GM18511 (cell line): ENCODE data around the gene PRMT7.
A peak's percentile ranks its signal among the peaks of the same experiment; 100 is the strongest.

Experiments
- ATAC-seq: cut with Tn5 transposase; IDR thresholded peaks from one replicate; pipeline ENCODE4 v1.9.1; 2021; ENCODE audit warnings: mild to moderate bottlenecking, moderate library complexity; ENCODE audit not compliant: unreplicated experiment

PRMT7 gene

DNA sequence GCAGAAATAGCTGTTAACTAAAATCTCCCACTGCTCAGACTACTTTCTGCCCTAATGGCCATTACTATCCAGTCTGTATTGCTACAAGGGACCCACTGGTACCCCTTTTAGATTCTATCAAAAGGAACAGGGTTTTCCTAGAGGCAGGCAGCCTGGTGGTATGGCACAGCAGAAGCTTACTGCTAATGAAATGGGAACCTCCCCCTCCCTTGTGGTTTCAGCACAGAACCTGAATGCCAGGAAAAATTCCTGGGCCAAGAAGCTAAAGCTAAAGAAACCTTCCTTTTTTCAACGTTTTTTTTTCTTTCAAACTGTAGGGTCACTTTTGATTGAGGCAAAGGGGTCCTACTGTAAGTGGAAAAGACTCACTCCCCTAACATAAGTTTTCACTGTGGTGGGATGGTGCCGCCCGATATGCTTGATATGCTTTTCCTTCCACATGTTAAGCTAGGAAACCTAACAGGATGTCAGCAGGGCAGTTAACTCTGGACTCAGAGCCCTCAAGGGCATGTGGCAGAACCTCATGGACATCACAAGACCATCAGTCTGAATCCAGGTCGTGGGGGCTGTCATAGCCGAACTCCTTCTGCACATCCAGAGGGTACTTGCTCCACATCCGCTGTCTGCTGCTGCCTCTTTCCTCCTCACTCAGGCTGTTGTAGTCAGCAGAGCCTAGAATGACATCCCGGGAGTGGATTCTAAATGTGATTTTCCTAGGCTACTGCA lies 9.9 kb upstream of the PRMT7 start:
- ATAC-seq: no peak

DNA sequence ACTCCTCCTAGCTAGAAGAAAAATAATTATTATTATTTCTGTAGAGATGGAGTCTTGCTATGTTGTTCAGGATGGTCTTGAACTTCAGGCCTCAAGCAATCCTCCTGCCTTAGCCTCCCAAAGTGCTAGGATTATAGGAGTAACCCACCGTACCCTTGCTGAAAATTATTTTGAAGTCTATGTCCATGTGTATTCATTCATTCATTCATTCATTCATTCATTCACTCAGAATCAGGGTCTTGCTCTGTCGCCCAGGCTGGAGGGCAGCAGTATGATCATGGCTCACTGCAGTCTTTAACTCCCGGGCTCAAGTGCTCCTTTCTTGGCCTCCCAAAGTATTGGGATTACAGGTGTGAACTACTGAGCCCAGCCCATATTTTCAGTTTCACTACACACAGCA lies 4.2 kb upstream of the PRMT7 start:
- ATAC-seq: no peak

DNA sequence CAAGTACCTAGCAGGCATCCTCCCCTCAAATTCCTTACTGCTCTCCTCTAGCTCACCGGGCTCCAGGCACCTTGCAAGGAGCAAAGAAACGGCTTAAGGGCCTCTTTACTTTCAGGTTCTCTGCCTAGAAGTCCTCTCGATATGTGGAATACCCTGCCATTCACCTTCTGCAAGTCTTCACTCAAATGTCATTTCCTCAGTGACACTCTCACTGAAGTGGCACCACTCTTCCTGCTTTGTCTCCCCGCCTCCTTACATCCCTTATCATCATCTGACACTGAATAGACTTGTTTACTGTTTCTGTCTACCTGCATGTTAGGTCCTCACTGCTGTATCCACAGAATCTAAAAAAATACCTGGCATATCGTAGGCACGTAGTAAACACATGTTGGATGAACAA lies 1.0 kb upstream of the PRMT7 start:
- ATAC-seq: no peak

DNA sequence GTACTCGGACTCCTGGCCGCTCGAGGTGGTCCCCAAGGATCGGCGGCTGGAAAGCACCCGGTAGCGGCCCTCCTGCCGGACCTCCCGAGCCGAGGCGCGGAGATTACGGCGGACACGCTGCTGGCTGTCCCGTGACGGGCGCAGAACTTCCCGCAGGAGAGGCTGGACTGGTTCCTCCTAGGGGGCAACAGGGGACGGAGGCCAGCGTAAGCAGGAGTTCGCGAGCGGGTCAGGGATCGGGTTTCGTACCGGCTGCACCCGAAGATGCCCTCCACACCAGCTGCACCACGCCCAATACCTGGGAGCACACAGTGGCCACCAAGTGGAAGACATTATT lies 414 bp upstream of the PRMT7 start:
- peak; percentile 3 for ATAC-seq

DNA sequence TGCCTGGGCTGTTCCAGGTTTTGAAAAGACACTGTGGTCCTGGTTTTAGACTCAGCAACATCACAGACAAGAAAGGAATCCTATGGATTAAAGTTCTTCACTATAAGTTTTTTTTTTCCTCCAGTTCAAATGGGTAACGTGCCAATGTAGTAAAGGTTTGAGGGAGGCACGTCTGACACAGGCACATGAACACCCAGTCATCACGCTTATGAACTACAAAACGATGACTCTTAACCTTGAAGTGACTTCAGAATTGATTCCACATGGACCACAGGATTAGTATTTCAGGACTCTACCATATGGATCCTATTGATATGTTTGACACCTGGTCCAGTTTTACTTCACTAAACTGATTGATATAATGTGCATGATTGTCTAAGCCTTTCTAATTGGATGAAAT lies 2.3 kb downstream of the PRMT7 start:
- no peak for ATAC-seq

DNA sequence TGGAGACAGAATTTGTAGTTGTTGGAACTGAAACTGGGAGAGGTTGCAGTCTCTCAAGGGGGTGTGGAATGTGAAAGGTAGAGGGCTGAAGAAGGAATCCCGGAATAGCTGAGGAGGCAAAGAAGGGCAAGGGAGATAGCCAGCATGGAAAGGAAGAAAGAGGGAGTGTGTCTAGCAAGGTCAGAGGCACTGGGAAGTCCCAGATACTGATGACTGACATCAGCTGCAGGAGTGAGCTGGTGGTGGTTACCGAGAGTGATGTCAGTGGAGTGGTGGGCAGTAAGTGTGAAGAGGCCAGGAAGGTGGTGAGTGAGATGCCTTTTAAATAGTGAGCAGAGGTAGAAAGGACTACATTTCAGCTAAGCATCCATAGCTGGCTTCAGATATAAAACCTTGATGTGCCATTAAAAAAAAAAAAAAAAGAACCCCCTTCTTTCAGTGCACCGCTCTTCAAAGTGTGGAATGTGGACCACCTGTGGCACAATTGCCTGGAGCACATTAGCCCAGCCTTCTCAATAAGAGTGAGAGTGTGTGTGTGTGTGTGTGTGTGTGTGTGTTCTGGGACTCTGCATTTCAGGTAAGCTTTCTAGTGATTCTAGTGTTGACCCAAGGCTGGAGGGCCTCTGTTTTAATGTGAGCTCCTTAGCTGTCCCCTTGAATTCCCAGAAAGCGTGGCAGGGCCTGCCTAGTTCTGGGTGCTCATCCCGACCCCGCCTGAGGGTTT lies 8.5 kb downstream of the PRMT7 start:
- peak; percentile 55 for ATAC-seq

DNA sequence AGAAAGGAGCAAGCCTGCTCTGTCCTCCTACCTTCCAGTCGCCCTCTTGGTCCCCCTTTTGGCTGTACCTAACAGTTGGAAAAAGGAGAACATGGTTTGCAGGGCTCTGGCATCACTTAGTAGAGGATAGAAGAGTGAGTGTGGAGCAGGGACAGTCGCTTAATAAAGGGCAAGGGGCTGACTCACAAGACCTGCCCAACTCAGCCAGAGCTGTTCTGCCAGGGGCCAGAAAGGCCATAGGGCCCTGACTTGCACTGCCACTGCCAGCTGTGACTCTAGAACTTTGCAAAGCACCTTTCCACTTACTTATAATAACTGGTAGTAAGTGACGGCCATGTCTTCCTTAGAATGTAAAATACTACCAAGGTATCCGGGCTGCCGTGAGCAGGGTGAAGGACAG lies 13.5 kb downstream of the PRMT7 start:
- ATAC-seq: no peak

DNA sequence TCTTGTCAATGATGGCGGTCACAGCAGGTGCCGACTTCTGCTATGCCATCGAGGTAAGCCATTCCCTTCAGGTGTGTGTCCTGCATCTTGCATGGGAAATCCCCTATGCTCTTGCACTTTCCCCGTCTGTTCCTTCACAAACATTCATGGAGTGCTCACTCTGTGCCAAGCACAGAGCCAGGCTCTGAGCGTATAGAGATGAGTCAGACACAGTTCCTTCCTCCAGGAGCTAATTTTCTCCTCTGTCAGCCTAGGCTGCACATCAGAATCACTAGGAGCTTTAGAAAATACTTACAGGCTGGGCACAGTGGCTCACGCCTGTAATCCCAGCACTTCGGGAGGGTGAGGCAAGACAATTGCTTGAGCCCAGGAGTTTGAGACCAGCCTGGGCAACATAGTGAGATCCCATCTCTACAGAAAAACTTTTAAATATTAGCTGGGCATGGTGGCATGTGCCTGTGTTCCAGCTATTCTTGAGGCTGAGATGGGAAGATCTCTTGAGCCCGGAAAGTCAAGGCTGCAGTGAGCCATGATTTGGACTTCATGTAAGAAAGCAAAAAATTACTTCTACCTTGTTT lies 14.1 kb downstream of the PRMT7 start:
- ATAC-seq: no peak

DNA sequence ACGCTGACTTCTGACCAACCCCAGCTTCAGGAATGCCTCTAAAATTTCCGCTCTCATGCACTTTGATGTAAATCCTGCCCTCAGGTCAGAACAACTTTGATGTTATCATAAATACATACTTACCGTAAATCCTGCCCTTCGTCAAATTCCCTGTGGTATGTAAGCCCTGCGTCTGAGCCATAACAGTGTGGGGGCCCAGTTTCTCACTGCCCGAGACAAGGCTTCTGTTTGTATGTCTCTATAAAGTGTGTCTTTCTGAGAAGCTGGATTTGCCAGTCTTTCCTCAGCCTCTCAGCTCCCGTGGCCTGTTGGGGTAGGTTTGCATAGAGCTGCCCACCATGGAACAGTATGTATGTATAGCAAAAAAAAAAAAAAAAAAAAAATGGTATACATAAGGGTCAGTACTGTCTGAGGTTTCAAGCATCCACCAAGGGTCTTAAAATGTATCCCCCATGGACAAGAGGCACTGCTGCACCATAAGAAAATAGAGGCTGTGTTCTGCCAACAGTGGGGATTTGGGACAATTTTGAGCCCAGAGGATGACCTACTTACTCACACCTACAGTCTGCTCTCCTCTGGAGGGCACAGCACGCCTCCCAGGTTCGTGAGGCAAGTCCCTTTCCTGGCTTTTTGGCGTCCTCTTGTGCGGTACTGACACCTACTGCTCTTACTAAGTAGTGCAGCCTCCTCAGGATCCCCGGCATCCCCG lies 17.5 kb downstream of the PRMT7 start:
- ATAC-seq: peak; percentile 77

DNA sequence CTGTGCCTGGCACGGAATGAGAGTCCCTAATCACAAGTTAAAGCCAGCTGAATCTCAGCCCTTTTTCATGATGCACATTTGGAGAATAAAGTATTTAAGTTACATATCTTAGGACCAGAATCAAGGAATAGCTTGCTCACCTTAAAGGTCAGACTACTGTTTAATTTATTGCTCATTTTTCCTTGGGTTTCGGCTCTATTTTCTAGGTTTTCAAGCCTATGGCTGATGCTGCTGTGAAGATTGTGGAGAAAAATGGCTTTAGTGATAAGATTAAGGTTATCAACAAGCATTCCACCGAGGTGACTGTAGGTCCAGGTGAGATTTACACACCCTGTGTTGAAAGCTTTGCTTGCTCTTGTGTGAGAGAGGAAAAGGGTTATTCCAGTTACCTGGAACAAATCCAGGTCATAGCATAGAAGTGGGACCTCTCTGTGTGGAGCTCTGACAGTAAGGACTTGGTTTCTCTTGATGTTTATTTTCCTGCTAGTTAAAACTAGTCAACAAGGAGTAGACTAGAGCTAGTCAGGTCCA lies 18.1 kb downstream of the PRMT7 start:
- ATAC-seq: no peak

DNA sequence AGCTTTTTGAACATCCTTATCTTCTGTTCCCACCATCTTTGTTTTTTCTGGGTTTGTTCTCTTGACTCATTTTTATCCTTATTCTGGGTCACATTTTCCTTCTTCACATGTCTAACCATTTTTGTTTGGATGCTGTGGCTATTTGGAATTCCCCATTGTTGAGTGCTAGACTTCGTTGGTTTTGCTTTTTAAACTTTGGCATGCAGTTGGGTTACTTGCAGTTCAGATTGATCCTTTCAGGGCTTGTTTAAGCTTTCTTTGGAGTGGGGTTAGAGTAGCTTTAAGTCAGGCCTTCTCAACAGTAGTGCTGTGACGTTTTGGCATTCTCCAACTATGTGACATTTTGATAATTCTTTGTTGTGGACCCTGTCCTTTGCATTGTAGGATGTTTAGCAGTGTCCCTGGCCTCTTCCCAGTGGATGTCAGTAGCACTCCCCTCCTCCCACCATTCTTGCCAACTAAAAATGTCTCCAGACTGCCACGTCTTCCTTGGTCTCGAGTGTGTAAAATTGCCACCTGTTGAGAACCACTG lies 21.1 kb downstream of the PRMT7 start:
- ATAC-seq: no peak

DNA sequence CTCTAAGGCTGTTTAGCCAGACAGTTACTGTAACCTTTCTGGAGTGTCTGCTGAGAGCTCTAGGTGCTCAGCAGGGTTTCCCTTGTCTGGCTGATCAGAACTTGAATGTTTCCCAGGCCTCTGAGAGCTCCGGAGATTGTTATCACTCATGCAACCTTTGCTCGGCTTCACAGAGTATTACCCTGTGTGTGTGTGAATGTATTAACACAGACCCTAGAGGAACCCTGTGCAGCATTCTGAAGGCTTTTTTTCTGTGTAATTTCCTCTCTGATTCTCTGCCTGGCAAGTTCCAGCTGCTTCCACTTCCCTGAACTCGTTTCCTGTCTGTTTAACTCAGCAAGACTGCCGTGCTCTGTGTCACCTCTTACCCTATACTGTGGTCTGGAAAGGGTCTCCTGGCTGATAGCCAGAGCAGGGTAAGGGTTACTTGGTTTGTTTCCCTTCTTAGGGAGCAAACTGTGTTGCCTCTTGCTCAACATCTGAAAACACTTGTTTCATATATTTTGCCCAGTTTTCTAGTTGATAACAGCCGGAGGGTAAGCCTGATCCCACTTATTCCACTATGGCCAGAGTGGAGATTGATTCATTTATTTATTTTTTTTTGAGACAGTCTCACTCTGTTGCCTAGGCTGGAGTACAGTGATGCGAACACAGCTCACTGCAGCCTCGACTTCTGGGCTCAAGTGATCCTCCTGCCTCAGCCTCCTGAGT lies 21.7 kb downstream of the PRMT7 start:
- no peak for ATAC-seq

DNA sequence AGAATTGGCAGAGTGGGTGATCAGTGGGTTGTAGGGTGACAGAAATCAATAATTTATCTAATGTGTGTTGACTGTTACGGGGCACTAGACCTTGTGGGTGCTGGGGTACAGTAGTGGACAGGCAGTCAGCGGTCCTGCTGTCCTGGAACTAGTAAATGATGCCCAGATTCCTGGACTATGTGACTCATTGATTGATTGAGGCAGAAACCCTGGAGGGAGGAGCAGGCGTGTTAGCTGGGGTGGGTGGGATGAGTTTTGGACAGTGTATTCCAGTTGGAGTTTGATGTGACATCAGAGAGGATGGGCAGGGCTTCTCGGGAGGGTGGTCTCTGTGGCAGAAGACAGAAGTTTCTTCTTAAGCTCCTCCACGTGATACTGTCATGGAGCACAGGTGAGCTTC lies 24.4 kb downstream of the PRMT7 start:
- no peak for ATAC-seq

DNA sequence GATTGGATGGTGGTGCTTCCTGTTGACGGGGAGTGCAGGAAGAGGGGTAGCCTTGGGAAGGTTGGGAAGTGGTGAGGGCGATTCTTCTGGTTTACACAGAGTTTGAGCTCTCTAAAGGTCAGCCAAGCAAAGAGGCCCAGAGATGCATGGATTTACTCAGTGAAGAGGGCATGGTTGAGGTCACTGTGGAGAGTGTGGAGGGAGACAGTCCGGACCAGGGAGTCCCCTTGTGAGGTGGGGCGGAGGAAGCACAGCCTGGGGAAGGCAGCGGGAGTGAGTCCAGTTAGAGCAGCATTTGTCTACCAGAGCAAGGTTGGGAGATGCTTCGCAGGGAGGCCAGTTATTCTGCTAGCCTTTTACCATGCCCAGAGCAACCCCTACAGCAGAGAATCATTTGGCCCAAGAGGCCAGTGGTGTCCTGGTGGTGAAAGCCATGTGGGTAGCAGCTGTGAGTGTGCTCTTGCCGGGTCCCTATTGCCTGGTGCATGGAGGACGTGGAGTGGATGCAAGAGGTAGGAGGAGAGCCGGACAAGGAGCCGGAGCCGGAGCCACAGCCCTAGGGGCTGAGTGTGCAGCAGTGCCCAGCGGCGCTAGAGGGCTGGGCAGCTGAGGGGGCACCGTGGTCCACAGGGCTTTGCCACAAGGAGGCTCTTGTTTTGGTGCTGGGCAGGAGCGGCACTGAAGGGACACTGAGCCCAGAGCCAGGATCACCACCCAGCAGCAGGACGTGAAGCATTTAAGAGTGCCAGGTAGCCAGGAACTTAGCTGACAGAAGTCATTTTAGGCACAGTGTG lies 27.7 kb downstream of the PRMT7 start:
- ATAC-seq: no peak

DNA sequence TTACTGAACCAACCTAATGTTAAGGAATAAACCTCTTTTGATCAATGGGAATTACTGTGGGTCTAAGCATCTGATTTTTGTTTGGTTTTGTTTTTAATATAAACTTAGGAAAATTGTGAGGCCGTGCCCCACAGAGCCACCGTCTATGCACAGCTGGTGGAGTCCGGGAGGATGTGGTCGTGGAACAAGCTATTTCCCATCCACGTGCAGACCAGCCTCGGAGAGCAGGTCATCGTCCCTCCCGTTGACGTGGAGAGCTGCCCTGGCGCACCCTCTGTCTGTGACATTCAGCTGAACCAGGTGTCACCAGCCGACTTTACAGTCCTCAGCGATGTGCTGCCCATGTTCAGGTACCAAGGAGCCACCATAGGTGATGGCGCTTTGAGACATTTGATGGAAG lies 28.4 kb downstream of the PRMT7 start:
- ATAC-seq: no peak

DNA sequence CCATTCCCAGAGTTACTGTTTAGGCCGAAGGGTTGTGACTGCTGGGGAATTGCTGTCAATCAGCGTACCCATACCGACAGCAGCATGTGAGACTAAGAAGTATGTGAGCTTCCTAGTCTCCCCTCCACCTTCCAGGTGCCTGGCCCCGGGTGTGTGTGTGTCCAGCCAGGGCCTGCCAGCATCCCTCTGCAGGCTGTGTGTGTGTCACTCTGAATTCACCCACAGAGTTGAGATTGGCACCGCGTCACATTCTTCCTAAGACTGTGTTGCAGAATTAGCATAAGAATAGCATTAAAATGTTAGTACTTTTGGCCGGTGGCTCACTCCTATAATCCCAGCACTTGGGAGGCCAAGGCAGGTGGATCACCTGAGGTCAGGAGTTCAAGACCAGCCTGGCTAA lies 31.8 kb downstream of the PRMT7 start:
- no peak for ATAC-seq

DNA sequence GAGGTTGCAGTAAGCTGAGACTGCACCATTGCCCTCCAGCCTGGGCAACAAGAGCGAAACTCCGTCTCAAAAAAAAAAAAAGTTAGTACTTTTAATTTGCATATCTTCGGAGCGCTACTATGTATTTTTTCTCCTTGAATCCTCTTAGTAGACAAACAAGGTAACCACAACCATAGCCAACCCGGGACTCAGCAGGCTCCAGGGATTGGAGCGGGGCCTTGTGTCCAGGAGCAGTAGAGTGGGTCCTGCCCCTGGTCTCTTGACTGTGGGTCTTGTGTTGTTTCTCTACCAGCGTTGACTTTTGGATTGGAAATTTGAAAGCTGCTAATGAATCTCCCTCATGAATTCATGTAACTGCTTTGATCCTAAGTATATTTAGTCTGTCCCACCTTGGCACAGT lies 32.3 kb downstream of the PRMT7 start:
- ATAC-seq: no peak

DNA sequence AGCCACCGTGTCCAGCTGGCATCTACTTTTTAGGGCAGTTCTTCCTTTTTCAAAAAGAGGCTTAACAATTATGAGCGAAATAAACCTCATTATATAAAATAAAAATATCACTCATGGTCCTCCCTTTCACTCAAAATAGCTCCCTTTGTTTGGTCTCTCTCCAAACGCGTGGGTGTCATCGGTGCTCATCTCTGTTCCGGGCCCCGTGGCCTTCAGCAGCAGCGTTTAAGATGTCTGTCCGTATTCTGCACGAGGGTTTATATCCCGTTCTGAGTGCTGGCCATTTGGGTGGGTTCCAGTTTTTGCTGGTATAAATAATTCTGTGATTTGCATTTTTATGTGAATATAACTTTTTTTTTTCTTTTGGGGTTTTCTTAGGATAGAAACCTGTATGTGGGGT lies 33.4 kb downstream of the PRMT7 start:
- no peak for ATAC-seq

DNA sequence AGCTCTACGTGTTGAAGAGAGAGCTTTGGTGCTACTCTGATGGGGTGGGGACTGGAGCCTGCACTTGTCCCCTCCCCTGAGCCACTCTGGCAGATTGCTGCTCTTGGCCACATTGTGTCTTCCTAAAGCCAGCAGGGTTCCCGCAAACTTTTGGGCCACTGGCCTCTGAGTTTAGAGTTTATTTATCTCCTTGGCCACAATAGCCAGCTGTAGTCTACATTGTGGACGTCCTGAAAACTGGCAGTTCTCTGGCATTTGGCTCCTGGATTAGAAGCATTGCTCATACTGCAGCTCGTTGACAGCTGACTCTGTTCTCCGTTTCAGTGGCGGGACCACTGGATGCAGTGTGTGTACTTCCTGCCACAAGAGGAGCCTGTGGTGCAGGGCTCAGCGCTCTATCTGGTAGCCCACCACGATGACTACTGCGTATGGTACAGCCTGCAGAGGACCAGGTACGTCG lies 34.6 kb downstream of the PRMT7 start:
- ATAC-seq: no peak
